SK-N-SH (cell line): ENCODE results near the gene IMPDH2. TPM values are rescaled to one million over a fixed set of nuclear protein-coding genes. Genes with fewer than 3 reads are reported as not detected.
"Not testable (repeated sequence)": the region's sequence is repeated elsewhere in the genome, so short reads cannot be mapped to it uniquely, and the experiment has no call there.

Experiments
- CTCF ChIA-PET: fragments of 300-600, 350-600 bp; formaldehyde crosslinking; extraction: SDS; loops from one replicate; lab custom pipeline; 2021; lab: Yijun Ruan, JAX
- POLR2A ChIA-PET: fragments of 350-600 bp; sonication (Branson Sonifier 250); formaldehyde crosslinking; extraction: SDS; loops from one replicate; lab custom pipeline; 2020; ENCODE audit warnings: antibody characterized with exemption, inconsistent platforms; lab: Yijun Ruan, JAX
- DNase-seq: peaks from one replicate; pipeline ENCODE4 v3.0.0; 2012
- H2AFZ ChIP-seq: fragments of 200-600 bp; sonication (generic); 2 replicates; pipeline ENCODE4 v1.8.1; 2016; ENCODE audit warnings: antibody characterized with exemption, mild to moderate bottlenecking, low read depth
- H3F3A ChIP-seq: fragments of 200-600 bp; sonication (generic); replicated peaks from 2 replicates; pipeline ENCODE3; 2016; ENCODE audit warnings: antibody characterized with exemption, mild to moderate bottlenecking; ENCODE audit not compliant: insufficient read depth
- H3K27ac ChIP-seq, 2 experiments: fragments of 200-500 bp in 1 of 2; fragments of 200-600 bp in 1 of 2; sonication (Bioruptor generic) in 1 of 2; sonication (generic), shearing (Covaris generic) in 1 of 2; 2 replicates each; pipeline versions ENCODE4 v1.5.1 to v1.6.1; 2014 to 2016; ENCODE audit warnings: low read depth in 2 of 2, inconsistent platforms in 1 of 2, low read length in 1 of 2, mild to moderate bottlenecking in 1 of 2, mixed read lengths in 1 of 2
- H3K27me3 ChIP-seq: fragments of 200-600 bp; sonication (generic), shearing (Covaris generic); 2 replicates; pipeline ENCODE4 v1.6.1; 2016; ENCODE audit warnings: mixed run types; ENCODE audit not compliant: insufficient read depth
- H3K36me3 ChIP-seq, 2 experiments: fragments of 200-500 bp in 1 of 2; fragments of 200-600 bp in 1 of 2; sonication (Bioruptor generic) in 1 of 2; sonication (generic) in 1 of 2; replicated peaks in 1 of 2; 2 replicates each; pipeline versions ENCODE3 to v1.5.1; 2014 to 2016; ENCODE audit warnings: low read length in 1 of 2, mild to moderate bottlenecking in 1 of 2; ENCODE audit not compliant: insufficient read depth in 2 of 2, control insufficient read depth in 1 of 2
- H3K4me1 ChIP-seq, 2 experiments: fragments of 200-500 bp in 1 of 2; fragments of 200-600 bp in 1 of 2; sonication (Bioruptor generic) in 1 of 2; sonication (generic), shearing (Covaris generic) in 1 of 2; 2 replicates each; pipeline versions ENCODE4 v1.5.1 to v1.6.1; 2014 to 2016; ENCODE audit warnings: low read depth in 1 of 2, low read length in 1 of 2, mixed run types in 1 of 2; ENCODE audit not compliant: insufficient read depth in 2 of 2, control insufficient read depth in 1 of 2
- H3K4me2 ChIP-seq: fragments of 200-600 bp; sonication (generic), shearing (Covaris generic); 2 replicates; pipeline ENCODE4 v1.6.1; 2017; ENCODE audit warnings: mixed run types
- H3K4me3 ChIP-seq, 2 experiments: fragments of 200-500 bp in 1 of 2; fragments of 200-600 bp in 1 of 2; sonication (Bioruptor generic) in 1 of 2; sonication (generic), shearing (Covaris generic) in 1 of 2; 2 replicates each; pipeline versions ENCODE4 v1.5.1 to v1.8.1; 2014 to 2016; ENCODE audit warnings: low read depth in 2 of 2, inconsistent platforms in 1 of 2, low read length in 1 of 2, mild to moderate bottlenecking in 1 of 2, mixed read lengths in 1 of 2, moderate library complexity in 1 of 2
- H3K79me2 ChIP-seq: fragments of 200-600 bp; sonication (generic); 2 replicates; pipeline ENCODE4 v1.8.1; 2017; ENCODE audit warnings: mild to moderate bottlenecking; ENCODE audit not compliant: insufficient read depth
- H3K9ac ChIP-seq: fragments of 200-600 bp; sonication (generic); 2 replicates; pipeline ENCODE4 v1.6.1; 2017; ENCODE audit warnings: mixed run types
- H3K9me2 ChIP-seq: fragments of 200-600 bp; sonication (generic); 2 replicates; pipeline ENCODE4 v1.6.1; 2017; ENCODE audit warnings: mixed run types
- H3K9me3 ChIP-seq: fragments of 200-600 bp; sonication (generic); 2 replicates; pipeline ENCODE4 v1.6.1; 2017; ENCODE audit warnings: mixed run types, mild to moderate bottlenecking, moderate library complexity
- H4K20me1 ChIP-seq: fragments of 200-600 bp; sonication (generic); 2 replicates; pipeline ENCODE4 v1.6.1; 2017; ENCODE audit warnings: mild to moderate bottlenecking, mixed run types; ENCODE audit not compliant: insufficient read depth
- CHD2 ChIP-seq: fragments of 150-350 bp; IDR thresholded peaks from 2 replicates; pipeline ENCODE4 v1.6.1; 2018; ENCODE audit warnings: low read length; ENCODE audit not compliant: partially characterized antibody
- ELF1 ChIP-seq: IDR thresholded peaks from 2 replicates; pipeline ENCODE4 v1.4.0; 2012
- GABPA ChIP-seq: IDR thresholded peaks from 2 replicates; pipeline ENCODE4 v1.4.0; 2012; ENCODE audit warnings: low read depth, mild to moderate bottlenecking
- GATA2 ChIP-seq: sonication (generic); formaldehyde crosslinking; IDR thresholded peaks from 2 replicates; pipeline ENCODE4 v1.5.0; 2020; ENCODE audit warnings: mild to moderate bottlenecking, missing genetic modification reagents
- NFIC ChIP-seq: IDR thresholded peaks from 2 replicates; pipeline ENCODE4 v1.4.0; 2012; ENCODE audit warnings: borderline replicate concordance
- TAF1 ChIP-seq: IDR thresholded peaks from 2 replicates; pipeline ENCODE4 v1.6.1; 2012; ENCODE audit warnings: low read depth, mild to moderate bottlenecking, low read length, moderate library complexity, borderline replicate concordance
- TCF12 ChIP-seq: IDR thresholded peaks from 2 replicates; pipeline ENCODE4 v1.4.0; 2012
- TEAD4 ChIP-seq: IDR thresholded peaks from 2 replicates; pipeline ENCODE4 v1.4.0; 2012; ENCODE audit warnings: mild to moderate bottlenecking, borderline replicate concordance; ENCODE audit not compliant: insufficient read depth
- WGBS: methylation state at CpG from one replicate; pipeline ENCODE4 v1.1.6; 2017; ENCODE audit warnings: low lambda C conversion rate; 5-methylcytosine and 5-hydroxymethylcytosine counted together
- polyA plus RNA-seq, 3 experiments: library from polyadenylated mRNA; depleted of rRNA; stranded (reverse); fragments of >200 nt; gene quantifications; 2 replicates each; pipeline ENCODE4 v1.2.3, GENCODE V29; 2012
- TF ChIP-seq, protein P1 (sequence below): fragments of 150-350 bp; IDR thresholded peaks from 2 replicates; pipeline ENCODE4 v1.6.1; 2016; ENCODE audit warnings: mild to moderate bottlenecking, low read depth, low read length
- TF ChIP-seq, protein P2 (sequence below): IDR thresholded peaks from 2 replicates; pipeline ENCODE4; 2012

The IMPDH2 gene
- polyA plus RNA-seq, 1 of the 3 experiments (the other 2 are of a cell fraction), result 305 TPM

DNA sequence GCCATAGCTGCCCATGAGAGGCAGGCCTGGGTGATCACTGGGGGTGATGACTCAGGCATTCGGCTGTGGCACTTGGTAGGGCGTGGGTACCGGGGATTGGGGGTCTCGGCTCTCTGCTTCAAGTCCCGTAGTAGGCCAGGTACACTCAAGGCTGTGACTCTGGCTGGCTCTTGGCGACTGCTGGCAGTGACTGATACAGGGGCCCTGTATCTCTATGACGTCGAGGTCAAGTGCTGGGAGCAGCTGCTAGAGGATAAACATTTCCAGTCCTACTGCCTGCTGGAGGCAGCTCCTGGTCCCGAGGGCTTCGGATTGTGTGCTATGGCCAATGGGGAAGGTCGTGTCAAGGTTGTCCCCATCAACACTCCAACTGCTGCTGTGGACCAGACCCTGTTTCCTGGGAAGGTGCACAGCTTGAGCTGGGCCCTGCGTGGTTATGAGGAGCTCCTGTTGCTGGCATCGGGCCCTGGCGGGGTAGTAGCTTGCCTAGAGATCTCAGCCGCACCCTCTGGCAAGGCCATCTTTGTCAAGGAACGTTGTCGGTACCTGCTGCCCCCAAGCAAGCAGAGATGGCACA is 16.7 kb downstream of the IMPDH2 start (continued):
- TF ChIP-seq, protein P1, sequence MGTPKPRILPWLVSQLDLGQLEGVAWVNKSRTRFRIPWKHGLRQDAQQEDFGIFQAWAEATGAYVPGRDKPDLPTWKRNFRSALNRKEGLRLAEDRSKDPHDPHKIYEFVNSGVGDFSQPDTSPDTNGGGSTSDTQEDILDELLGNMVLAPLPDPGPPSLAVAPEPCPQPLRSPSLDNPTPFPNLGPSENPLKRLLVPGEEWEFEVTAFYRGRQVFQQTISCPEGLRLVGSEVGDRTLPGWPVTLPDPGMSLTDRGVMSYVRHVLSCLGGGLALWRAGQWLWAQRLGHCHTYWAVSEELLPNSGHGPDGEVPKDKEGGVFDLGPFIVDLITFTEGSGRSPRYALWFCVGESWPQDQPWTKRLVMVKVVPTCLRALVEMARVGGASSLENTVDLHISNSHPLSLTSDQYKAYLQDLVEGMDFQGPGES, result no peak

DNA sequence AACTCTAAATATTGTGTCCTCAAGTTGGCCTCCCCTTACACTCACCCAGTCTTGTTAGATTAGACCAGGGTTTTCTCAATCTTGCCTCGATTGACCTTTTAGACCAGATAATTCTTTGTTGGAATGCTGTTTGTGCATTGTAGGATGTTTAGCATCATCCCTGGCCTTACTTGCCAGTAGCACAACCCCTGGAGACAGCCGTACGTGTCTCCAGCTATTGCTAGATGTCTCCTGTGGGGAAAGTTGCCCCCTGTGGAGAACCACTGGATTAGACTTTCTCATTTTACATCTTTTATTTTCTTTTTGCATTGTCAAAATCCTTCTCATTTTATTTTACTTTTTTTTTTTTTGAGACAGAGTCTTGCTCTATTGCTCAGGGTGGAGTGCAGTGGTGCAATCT is 19.8 kb downstream of the IMPDH2 start:
- Histone ChIP-seq H3K9me3 (no peaks in the 10 kb centered on the region), H3F3A (peaks cover 3% of the 10 kb centered on the region), H3K9ac (no peak overlapping the region), H4K20me1 (peaks cover 61% of the 10 kb centered on the region), H3K4me2 (no peak overlapping the region), H3K4me1 (peaks cover 0 to 18% of the 10 kb centered on the region in 2 experiments; a peak in 2 of 4 replicates), H3K27me3 (no peaks in the 10 kb centered on the region), H3K79me2 (peaks cover 77% of the 10 kb centered on the region), H3K9me2 (no peaks in the 10 kb centered on the region), H3K36me3 (peaks cover 4 to 31% of the 10 kb centered on the region in 2 experiments), H3K27ac (no peak overlapping the region), H3K4me3 (no peak overlapping the region), H2AFZ (no peak overlapping the region)
- 78% methylated on average over 3 of the region's 3 CpGs for WGBS
- no peak for TF ChIP-seq TAF1
- TF ChIP-seq TEAD4, result no peak
- TF ChIP-seq, protein P2, sequence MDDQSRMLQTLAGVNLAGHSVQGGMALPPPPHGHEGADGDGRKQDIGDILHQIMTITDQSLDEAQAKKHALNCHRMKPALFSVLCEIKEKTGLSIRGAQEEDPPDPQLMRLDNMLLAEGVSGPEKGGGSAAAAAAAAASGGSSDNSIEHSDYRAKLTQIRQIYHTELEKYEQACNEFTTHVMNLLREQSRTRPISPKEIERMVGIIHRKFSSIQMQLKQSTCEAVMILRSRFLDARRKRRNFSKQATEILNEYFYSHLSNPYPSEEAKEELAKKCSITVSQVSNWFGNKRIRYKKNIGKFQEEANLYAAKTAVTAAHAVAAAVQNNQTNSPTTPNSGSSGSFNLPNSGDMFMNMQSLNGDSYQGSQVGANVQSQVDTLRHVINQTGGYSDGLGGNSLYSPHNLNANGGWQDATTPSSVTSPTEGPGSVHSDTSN, result no peak
- no peak for TF ChIP-seq ELF1
- TF ChIP-seq CHD2, result no peak
- TF ChIP-seq TCF12, result no peak
- no peak for TF ChIP-seq GATA2 (CRISPR knock-in tag)
- TF ChIP-seq GABPA, result no peak
- no peak for TF ChIP-seq NFIC
- ChIA-PET POLR2A (interaction anchor here (4.3 to 4.4 kb wide), 2 partner anchors 12 kb away, joined by 44 to 80 read pairs; partner anchors contain the start of gene NDUFAF3), CTCF (interaction anchor here (3.1 to 4.4 kb wide), 3 partner anchors 8 to 22 kb away, joined by 14 to 39 read pairs (median 29); partner anchors contain the start of genes DALRD3 and NDUFAF3)
- no peak for DNase-seq

DNA sequence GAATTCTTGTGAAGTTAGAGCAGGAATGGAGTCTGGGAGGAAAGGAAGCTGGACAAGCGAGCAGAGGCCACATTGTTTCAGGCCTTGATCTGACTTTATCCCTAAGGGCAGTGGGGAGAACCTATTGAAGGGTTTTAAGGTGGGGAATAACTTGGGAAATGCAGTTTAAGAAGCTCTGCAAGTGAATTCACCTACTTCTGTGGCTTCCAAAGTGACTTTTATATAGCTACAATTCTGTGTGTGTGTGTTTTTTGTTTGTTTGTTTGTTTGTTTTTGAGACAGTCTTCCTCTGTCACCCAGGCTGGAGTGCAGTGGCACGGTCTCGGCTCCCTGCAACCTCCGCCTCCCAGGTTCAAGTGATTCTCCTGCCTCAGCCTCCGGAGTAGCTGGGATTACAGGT is 20.6 kb downstream of the IMPDH2 start:
- not testable (repeated sequence) for H2AFZ ChIP-seq, H3K9me3 ChIP-seq, H3K27me3 ChIP-seq, H3K9me2 ChIP-seq, H3F3A ChIP-seq, DNase-seq
- Histone ChIP-seq H3K4me1 (peaks cover 0 to 18% of the 10 kb centered on the region in 2 experiments; a peak in 2 of 4 replicates), H3K79me2 (peaks cover 72% of the 10 kb centered on the region), H3K9ac (peak overlapping the region; percentile 100), H4K20me1 (peaks cover 55% of the 10 kb centered on the region), H3K4me3 (peak overlapping the region; percentile 78 to 97), H3K27ac (peak overlapping the region in 1 of 2 experiments; percentile 38; a peak in 2 of 4 replicates), H3K36me3 (peaks cover 4 to 24% of the 10 kb centered on the region in 2 experiments), H3K4me2 (peak overlapping the region; percentile 100)
- POLR2A ChIA-PET, result interaction anchor here (2.7 to 4.4 kb wide), 4 partner anchors 8 to 20 kb away, joined by 14 to 80 read pairs (median 45); partner anchors contain the start of genes DALRD3, IMPDH2 and NDUFAF3
- 96% methylated on average over 5 of the region's 5 CpGs for WGBS
- CTCF ChIA-PET, result interaction anchor here (0.8 to 4.4 kb wide), 6 partner anchors 9 to 86 kb away, joined by 3 to 39 read pairs (median 12); partner anchors contain the start of genes DALRD3, NDUFAF3, P4HTM and QRICH1
